Subcutaneous adipose tissue (tissue), 4 donors: ENCODE measurements around the gene ANKS1B. TPM values are rescaled to one million over a fixed set of nuclear protein-coding genes. Genes with fewer than 3 reads are reported as not detected.

Source experiments
- total RNA-seq, 4 donors: library from RNA; depleted of rRNA; stranded (reverse); fragments of >200 nt; gene quantifications; one replicate each; pipeline ENCODE4 v1.1.0, GENCODE V29; 2016
- TF ChIP-seq, protein P1 (sequence below): fragments of 450-650 bp; IDR thresholded peaks from one replicate; pipeline ENCODE4 v1.5.1; 2016; ENCODE audit warnings: low read depth, mild to moderate bottlenecking, control low read depth, antibody characterized with exemption, moderate library complexity

Gene ANKS1B
- total RNA-seq, 4 donors from 2014 or later, result 4.5 to 15.4 (median 10.1) TPM

DNA sequence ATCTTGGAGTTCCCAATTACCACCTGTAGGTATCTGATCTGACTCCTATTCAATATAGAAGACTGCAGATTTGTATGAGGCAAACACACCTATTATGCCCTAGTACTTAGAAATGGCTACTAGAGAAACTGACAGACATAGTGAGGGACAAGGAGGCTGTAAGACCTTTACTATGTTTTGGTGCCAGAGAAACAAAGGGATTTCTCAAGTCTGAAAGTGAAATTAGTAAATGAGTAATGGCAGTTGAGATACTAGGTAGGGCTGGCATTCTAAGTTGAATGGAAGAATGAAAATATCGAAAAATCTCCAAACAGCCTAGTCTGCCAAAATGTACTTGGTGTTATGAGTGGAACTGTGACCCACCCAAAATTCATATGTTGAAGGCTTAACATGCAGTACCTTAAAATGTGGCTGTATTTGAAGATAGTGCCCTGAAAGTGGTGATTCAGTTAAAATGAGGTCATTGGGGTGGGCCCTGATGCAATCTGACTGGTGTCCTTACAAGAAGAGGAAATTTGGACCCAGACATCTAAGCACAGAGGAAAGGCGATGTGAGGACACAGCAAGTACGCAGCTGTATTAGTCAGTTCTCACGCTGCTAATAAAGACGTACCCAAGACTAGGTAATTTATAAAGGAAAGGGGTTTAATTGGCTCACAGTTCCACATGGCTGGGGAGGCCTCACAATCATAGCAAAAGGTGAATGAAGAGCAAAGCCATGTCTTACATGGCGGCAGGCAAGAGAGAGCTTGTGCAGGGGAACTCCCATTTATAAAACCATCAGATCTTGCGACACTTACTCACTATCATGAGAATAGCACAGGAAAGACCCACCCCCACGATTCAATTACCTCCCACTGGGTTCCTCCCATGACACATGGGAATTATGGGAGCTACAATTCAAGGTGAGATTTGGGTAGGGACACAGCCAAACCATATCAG, 1212.7 kb downstream of the ANKS1B start:
- TF ChIP-seq, protein P1, sequence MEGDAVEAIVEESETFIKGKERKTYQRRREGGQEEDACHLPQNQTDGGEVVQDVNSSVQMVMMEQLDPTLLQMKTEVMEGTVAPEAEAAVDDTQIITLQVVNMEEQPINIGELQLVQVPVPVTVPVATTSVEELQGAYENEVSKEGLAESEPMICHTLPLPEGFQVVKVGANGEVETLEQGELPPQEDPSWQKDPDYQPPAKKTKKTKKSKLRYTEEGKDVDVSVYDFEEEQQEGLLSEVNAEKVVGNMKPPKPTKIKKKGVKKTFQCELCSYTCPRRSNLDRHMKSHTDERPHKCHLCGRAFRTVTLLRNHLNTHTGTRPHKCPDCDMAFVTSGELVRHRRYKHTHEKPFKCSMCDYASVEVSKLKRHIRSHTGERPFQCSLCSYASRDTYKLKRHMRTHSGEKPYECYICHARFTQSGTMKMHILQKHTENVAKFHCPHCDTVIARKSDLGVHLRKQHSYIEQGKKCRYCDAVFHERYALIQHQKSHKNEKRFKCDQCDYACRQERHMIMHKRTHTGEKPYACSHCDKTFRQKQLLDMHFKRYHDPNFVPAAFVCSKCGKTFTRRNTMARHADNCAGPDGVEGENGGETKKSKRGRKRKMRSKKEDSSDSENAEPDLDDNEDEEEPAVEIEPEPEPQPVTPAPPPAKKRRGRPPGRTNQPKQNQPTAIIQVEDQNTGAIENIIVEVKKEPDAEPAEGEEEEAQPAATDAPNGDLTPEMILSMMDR, result no peak

DNA sequence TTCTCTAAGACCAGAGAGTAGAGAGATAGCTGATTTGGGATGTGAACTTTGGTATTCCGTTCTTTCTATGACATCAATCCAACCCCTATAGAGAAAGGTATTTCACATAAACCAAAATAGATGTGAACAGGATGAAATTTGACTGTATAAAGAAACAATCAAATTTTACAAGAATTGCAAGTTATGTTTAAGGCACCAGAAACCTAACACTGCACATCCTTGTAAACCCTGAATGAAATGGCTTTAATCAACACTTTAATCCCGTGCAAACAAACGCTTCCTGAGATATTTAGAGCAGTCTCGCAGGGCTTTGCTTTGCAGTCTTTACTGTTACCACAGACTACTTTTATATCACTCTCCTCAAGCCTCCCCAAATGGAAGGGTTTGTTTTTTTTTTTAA, 1214.5 kb downstream of the ANKS1B start:
- TF ChIP-seq, protein P1, result no peak

DNA sequence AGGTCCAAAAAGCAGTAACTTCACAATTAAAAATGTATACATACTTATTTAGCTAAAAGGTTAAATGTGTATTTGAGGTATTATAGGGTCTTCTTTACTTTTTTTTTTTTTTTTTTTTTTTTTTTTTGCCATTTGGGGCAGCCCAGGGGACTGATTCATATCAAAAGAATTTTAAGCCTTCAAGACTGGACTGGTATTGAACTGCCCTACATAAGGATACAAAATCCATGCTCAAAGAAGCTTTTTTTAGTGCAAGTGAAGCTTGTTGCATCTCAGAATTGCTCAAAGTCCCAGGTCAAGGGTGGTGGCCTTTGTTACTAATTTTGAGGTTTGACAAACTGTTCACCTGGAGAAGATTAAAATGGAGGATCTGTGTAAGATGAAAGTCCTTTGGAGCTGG, 1215.7 kb downstream of the ANKS1B start:
- TF ChIP-seq, protein P1, result no peak

DNA sequence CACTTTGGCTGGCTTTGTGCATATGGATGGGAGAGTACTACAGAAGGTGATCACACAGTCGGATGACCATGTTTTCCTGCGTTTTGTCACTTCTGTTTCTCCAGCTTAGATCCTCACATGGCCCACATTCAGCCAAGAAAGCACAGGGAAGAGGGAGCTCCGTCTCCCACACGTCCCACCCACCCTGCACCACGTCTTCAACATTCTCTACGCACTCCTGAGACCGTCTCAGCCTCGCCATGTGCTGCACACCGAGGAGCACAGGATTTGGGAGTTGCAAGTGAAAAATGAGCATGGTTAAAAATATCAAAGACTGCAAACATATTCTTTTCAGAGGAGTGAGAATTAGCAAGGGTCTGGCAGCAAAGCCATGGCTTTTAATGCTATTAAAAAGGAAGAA, 1217.5 kb downstream of the ANKS1B start:
- TF ChIP-seq, protein P1, result no peak

DNA sequence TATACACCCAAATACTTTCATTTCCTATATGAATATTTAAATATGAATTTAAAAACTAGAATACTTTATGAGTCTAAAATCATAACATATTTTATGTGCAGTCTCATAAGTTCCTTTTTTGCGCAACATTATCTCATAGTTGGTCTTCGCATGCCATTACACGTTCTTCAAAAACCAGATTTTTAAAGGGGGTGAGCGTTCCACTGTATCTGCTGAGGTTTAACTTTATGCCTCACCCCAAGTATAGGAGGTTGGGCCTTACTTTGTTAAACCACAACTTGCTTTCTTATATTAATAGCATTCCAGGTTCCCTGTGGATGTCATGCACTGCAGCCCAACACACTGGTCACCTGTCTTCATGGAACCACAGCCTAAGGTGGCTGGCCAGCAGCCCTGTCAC, 1221.1 kb downstream of the ANKS1B start:
- TF ChIP-seq, protein P1, result no peak

DNA sequence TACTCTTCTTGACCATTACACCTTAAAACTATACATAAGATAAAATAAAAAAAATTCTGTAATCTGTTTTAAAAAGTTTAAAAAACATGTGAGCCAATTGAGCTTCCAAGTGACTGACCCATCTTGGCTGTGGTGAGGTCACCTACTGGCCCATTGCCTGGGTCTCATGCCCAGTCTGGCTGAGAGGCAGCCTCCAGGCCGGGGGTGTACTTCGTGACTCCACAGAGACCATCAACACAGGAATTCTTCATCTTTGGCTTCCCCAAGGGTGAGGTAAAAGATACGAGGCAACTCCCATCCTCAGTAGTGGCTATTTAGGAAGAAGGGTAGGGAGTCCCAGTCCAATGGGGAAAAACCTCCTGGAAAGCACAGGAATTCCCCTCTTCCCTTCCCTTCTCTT, 1226.4 kb downstream of the ANKS1B start:
- TF ChIP-seq, protein P1, result no peak

DNA sequence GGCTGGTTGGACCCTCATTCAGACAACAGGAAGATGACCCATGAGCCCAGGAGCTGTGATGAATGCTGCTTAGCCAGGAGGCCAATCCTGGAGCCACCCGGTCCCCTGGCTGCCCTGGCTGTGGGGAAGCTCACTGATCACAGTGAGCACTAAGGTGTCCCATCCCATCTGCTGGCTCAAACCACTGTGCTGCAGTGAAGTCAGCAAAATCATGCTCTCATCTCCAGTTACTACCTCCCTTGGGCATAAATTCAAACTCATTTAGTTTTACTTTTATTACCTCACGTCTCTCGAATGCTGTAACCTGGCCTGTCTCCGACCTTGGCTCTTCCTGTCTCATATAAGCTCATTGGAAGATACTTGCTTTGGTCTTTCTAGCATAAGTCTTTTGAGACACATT, 1227.3 kb downstream of the ANKS1B start:
- TF ChIP-seq, protein P1, result no peak
